SK-MEL-5 (cell line): ENCODE data around the gene PFKL. TPM values are rescaled to one million over a fixed set of nuclear protein-coding genes. Genes with fewer than 3 reads are reported as not detected.
"Not testable (repeated sequence)": the region's sequence is repeated elsewhere in the genome, so short reads cannot be mapped to it uniquely, and the experiment has no call there.

ENCODE experiments used
- DNase-seq: peaks from one replicate; pipeline ENCODE4 v3.0.0-alpha.2; 2016; ENCODE audit warnings: low read depth, low spot score
- in situ Hi-C: cut with HindIII; loops from 2 replicates; pipeline ENCODE4 v1.10.0; 2016; ENCODE audit warnings: low sequenced_read_pairs, high pct_unique_total_duplicates, low pct_unique_long_range_greater_than_20kb
- total RNA-seq: library from RNA; depleted of rRNA; stranded (reverse); fragments of >200 nt; shearing (Covaris generic); gene quantifications from 2 replicates; pipeline ENCODE4 v1.2.3, GENCODE V29; 2014

Gene PFKL
- total RNA-seq, 1 experiment from 2014 or later, result 81.4 TPM

GRCh38 chr21:44329971-44330681 lies 30.3 kb downstream of the PFKL start:
- in situ Hi-C loops, result no loop called here
- DNase-seq, result no peak

DNA sequence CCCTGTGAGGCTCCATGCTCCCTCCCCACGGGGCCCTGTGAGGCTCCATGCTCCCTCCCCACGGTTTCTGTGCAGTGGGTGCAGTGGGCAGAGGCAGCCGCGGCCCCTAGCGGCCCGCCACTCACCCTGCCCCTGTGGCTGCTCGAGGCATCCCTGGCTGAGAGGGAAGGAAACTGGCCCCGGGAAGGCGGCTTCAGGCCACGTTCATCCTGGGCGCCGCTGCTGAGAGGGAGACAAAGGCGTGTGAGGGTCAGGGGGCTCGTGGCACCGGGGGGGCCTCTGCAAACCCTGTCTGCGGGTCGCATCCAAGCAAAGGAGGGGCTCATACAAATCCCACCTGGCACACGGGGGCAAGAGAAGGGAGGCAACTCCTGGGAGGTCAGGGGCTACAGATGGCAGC lies 30.8 kb downstream of the PFKL start:
- DNase-seq, result no peak
- in situ Hi-C loops, result no loop called here

DNA sequence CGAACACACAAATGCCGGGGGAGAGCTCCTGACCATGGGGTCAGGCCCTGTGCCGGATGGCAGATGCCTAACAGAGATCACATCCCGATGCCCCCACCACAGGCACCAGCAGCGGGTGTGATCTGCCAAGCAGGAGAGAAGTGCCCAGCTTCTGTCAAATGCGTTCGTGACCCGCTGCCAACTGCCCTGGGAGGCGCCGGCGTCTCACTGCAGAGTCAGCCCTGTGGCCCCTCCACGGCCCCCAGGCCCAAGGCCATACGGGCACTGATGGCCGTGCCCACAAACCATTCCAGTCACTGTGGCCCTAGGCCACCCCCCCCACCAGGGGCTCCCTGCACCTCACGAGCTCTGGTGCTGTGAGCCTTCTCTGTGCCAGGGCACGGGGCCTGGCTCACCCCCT lies 31.4 kb downstream of the PFKL start:
- no peak for DNase-seq
- in situ Hi-C loops, result no loop called here

- in situ Hi-C loops, result no loop called here
- peak; percentile 10 for DNase-seq
Observed at GRCh38 chr21:44331650-44332307, 31.9 kb downstream of the PFKL start.

DNA sequence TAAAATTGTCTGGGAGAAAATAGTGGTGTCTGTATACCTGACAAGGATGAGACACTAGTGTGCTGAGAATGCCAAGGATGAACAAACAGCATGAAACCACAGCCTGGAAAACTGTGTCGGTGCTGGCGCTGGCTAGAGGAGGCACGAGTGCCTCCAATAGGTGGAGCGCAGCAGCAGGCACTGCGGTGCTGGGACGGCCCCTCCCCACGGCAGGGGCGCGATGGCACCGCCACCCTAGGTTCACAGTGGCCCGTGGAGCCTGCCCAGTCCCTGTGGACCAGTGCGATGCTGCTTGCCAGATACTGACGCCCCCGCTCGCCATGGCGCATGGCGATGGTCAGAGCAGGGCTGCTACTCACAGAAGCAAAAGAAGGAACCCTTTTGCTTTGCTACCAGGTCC lies 32.5 kb downstream of the PFKL start:
- in situ Hi-C loops, result no loop called here
- no peak for DNase-seq

GRCh38 chr21:44332965-44333364 lies 33.1 kb downstream of the PFKL start:
- in situ Hi-C loops, result no loop called here

GRCh38 chr21:44333509-44334328 lies 33.9 kb downstream of the PFKL start:
- DNase-seq, result no peak
- in situ Hi-C loops, result no loop called here

More at GRCh38 chr21:44332965-44333364, 33.1 kb downstream of the PFKL start:
- DNase-seq, result no peak

DNA sequence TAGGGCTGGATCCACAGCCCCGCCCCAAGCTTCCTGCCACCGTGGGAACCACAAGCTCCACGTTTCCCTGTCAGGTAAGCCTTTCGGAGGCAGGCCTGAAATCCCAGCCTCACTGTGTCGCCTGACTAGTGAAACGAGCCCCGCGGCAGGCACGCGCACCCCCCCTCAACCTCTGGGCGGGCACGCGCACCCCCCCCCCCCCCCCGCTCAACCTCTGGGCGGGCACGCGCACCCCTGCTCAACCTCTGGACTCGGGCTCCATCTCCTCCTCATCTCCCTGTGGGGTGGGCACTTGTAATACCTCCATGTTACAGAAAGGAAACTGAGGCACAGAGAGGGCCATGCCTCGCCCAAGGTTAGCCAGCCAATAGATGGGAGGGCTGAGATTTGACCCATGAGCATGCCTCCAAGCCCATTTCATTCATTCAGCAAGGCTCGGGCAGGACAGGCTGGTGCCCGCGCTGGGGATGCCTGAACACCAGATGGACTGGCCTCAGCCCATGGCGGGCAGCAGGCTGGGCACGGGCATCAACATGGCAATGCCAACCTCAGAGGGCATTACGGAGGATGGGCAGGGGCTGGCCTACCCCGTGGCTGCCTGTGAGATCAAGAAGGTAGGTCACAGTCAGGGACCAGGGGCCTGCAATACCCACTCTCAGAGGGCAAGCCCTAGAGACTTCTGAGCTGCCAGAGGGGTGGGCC lies 34.6 kb downstream of the PFKL start:
- no peak for DNase-seq
- in situ Hi-C loops, result no loop called here

GRCh38 chr21:44335266-44336059 lies 35.6 kb downstream of the PFKL start:
- no peak for DNase-seq
- in situ Hi-C loops, result no loop called here

DNA sequence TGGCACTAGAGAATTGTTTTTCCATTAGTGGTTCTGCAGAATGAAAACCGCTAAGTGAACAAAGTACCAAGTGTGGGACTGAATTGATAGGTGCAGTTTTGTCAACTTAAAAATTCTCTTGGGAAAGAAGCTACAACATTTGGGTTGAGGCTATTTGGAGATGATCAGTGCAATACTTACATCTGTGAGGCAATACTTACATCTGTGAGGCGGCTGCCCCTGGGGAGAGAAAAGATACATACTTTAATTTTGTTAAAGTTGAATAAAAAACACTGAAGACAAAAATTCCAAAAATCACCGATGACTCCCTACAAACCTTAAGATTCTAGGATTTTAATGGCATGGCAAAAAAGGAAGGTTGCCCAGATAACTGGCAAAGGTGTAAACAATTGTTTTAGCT lies 37.6 kb downstream of the PFKL start:
- in situ Hi-C loops, result no loop called here
- DNase-seq, result no peak

- DNase-seq, result peak; percentile 90
- in situ Hi-C loops, result no loop called here
Observed at GRCh38 chr21:44337941-44338895, 38.4 kb downstream of the PFKL start.

GRCh38 chr21:44338971-44339910 lies 39.4 kb downstream of the PFKL start, which contains the start of gene CFAP410:
Gene CFAP410, minus strand, starts transcription at chr21:44339390. Its CDS starts 196 bp downstream, at chr21:44339194.
- DNase-seq, result peak; percentile 91
- in situ Hi-C loops, result no loop called here

- DNase-seq, in situ Hi-C loops: not testable (repeated sequence)
Observed at GRCh38 chr21:44341726-44342458, 42.0 kb downstream of the PFKL start.

- not testable (repeated sequence) for DNase-seq
Observed at GRCh38 chr21:44342981-44343380, 43.1 kb downstream of the PFKL start.

More at GRCh38 chr21:44342981-44343380, 43.1 kb downstream of the PFKL start:
- in situ Hi-C loops, result not testable (repeated sequence)
